HepG2 (cell line): ENCODE measurements around the gene MRPS17. TPM values are rescaled to one million over a fixed set of nuclear protein-coding genes. Genes with fewer than 3 reads are reported as not detected.
A peak's percentile ranks its signal among the peaks of the same experiment; 100 is the strongest.

Source experiments
- ELF3 ChIP-seq: IDR thresholded peaks from 2 replicates; pipeline ENCODE4 v1.6.1; 2016; ENCODE audit warnings: missing genetic modification reagents, missing compliant biosample characterization
- HMG20B ChIP-seq: conservative IDR thresholded peaks from 2 replicates; pipeline ENCODE4 v1.6.1; 2016; ENCODE audit warnings: missing genetic modification reagents, missing compliant biosample characterization
- KLF12 ChIP-seq: sonication (generic); formaldehyde crosslinking; IDR thresholded peaks from 2 replicates; pipeline ENCODE4 v1.4.0; 2020; ENCODE audit warnings: missing genetic modification reagents, borderline replicate concordance
- KLF15 ChIP-seq: sonication (generic); formaldehyde crosslinking; IDR thresholded peaks from 2 replicates; pipeline ENCODE4 v1.8.1; 2023; ENCODE audit warnings: borderline replicate concordance, mild to moderate bottlenecking, inconsistent platforms, missing genetic modification reagents, mixed read lengths
- LCORL ChIP-seq, 2 experiments: fragments of 450-650 bp in 1 of 2; sonication (generic) in 1 of 2; formaldehyde crosslinking in 1 of 2; IDR thresholded peaks; 2 replicates each; pipeline versions ENCODE4 v1.5.0 to v1.6.1; 2017 to 2020; ENCODE audit warnings: antibody characterized with exemption in 1 of 2, missing genetic modification reagents in 1 of 2
- PPARG ChIP-seq: conservative IDR thresholded peaks from 2 replicates; pipeline ENCODE4 v1.6.1; 2016; ENCODE audit warnings: missing biosample characterization, missing genetic modification reagents
- TARDBP ChIP-seq: sonication (generic); formaldehyde crosslinking; IDR thresholded peaks from 2 replicates; pipeline ENCODE4 v1.8.0; 2022; ENCODE audit warnings: mild to moderate bottlenecking, missing genetic modification reagents
- YEATS4 ChIP-seq: sonication (generic); formaldehyde crosslinking; IDR thresholded peaks from 2 replicates; pipeline ENCODE4 v1.4.0; 2020; ENCODE audit warnings: missing genetic modification reagents, borderline replicate concordance
- ZBTB44 ChIP-seq: sonication (generic); formaldehyde crosslinking; IDR thresholded peaks from 2 replicates; pipeline ENCODE4 v1.4.0; 2020; ENCODE audit warnings: missing genetic modification reagents
- ZNF280D ChIP-seq: sonication (generic); formaldehyde crosslinking; IDR thresholded peaks from 2 replicates; pipeline ENCODE4 v1.5.1; 2020; ENCODE audit warnings: mild to moderate bottlenecking, missing genetic modification reagents
- ZNF746 ChIP-seq: sonication (generic); formaldehyde crosslinking; IDR thresholded peaks from 2 replicates; pipeline ENCODE4 v1.8.0; 2022; ENCODE audit warnings: mild to moderate bottlenecking, missing genetic modification reagents
- ZSCAN22 ChIP-seq: sonication (generic); formaldehyde crosslinking; IDR thresholded peaks from 2 replicates; pipeline ENCODE4 v1.4.0; 2020; ENCODE audit warnings: mild to moderate bottlenecking, missing genetic modification reagents
- polyA plus RNA-seq, 8 experiments: library from polyadenylated mRNA; depleted of rRNA in 3 of 8; stranded (reverse) in 7 of 8; unstranded in 1 of 8; fragments of >200 nt; fragmentation: Illumina TruSeq in 4 of 8; extraction: Trizol in 4 of 8; gene quantifications; 2 replicates each; pipeline versions ENCODE4 v1.2.1 to v1.2.3, GENCODE V29; 2011 to 2016; ENCODE audit warnings: low read depth in 4 of 8, missing spikeins in 1 of 8, mixed read lengths in 1 of 8; ENCODE audit not compliant: insufficient read depth in 1 of 8
- total RNA-seq, 5 experiments: library from RNA; depleted of rRNA; stranded (reverse); fragments of >200 nt; fragmentation: Illumina TruSeq; extraction: Trizol; gene quantifications; 2 replicates each; pipeline ENCODE4 v1.2.3, GENCODE V29; 2016; ENCODE audit warnings: low read depth in 1 of 5

Gene MRPS17
- total and polyA plus RNA-seq, 2 of the 13 experiments (the other 11 are each of a cell fraction or from before 2014, with no cell fraction given), result 14.9 to 31.3 TPM

- TF ChIP-seq ZBTB44 (CRISPR knock-in tag) (no peak), KLF15 (CRISPR knock-in tag) (no peak), ELF3 (peak; percentile 62), LCORL (IDR thresholded peaks at IDR 0.05) (no peak), LCORL (CRISPR knock-in tag; IDR thresholded peaks at IDR 0.05) (peak; percentile 50; the same call in 1 of the 2 replicates), YEATS4 (CRISPR knock-in tag) (peak; percentile 67; the same call in 1 of the 2 replicates), PPARG (CRISPR knock-in tag) (0 out of 2 replicates have a peak, but pooled peaks have one; percentile 17), ZNF280D (CRISPR knock-in tag) (no peak), ZSCAN22 (CRISPR knock-in tag) (no peak), ZNF746 (CRISPR knock-in tag) (0 out of 2 replicates have a peak, but pooled peaks have one; percentile 30), HMG20B (CRISPR knock-in tag) (0 out of 2 replicates have a peak, but pooled peaks have one; percentile 11), KLF12 (CRISPR knock-in tag) (no peak), TARDBP (peak; percentile 85)
- TF ChIP-seq, all 625 proteins: peak for 269
Measured at GRCh38 chr7:55951637-55952351, at the start of gene MRPS17 (continued).
